ENCODE data around the gene HTR2A. TPM values are rescaled to one million over a fixed set of nuclear protein-coding genes. Genes with fewer than 3 reads are reported as not detected.

Gene HTR2A
- total RNA-seq (2022): not detected in 2 replicates
- not detected for Bru-seq, nascent RNA
- BruChase-seq, experiment 1, labeled RNA remaining after a 2-hour chase: percentile 1 among the genes with signal in this experiment
- not detected for BruChase-seq, experiment 2, labeled RNA remaining after a 6-hour chase
- long read RNA-seq: 0 reads

DNA sequence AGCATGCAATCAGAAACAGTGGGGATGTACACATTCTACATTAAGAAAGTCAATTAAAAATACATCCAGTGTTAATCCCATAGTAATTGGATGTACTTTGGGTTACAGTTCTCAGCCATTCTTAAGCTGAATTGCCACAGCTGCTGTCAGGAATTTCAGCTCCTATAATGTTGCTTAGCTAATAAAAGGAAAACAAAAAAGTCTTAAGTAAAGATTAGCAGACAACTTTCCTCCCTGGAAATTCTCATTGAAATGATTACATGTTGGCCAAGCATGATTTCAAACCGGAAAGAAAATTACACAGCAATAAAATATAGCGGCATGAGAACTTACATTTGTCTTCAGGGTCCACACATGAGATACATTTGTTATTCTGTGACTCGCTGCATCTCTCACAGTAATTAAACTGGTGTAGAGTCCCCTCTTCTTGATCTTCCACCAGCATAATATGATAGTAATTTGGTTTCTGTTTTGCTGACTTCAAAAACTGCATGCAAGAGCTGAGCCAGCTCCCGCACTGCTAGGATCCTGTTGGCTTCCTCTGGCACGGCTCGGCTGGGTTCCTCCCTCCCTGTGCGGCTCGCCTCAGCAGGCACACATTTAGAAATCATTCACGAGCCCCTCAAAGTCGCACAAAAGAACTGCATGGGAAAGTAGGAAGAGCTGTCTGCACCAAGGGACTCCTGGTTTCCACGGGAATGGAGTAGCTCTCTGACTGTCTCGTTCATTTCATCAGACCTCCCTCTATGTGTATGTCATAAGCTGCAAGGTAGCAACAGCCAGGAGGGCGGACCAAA lies at the start of gene HTR2A:
TSS of gene HTR2A (minus strand) at position 713 of the 797 bp plus-strand sequence. CDS start 1,147 bp downstream, outside the sequence.
- no TSS peak for BruUV-seq (replicated peaks)
- Histone ChIP-seq H3K36me3 (ENCODE audit: control insufficient read depth, insufficient read depth, low read length) (no peaks in the 10 kb centered on the region), H3K4me3 (ENCODE audit: low read depth, low read length) (no peak within 1 kb of the TSS), H3K9me3 (no peaks in the 10 kb centered on the region), H3K4me1 (no peaks in the 10 kb centered on the region), H3K27me3 (replicated peaks; ENCODE audit: control insufficient read depth, insufficient read depth, low read length) (no peaks in the 10 kb centered on the region)
- Mint-ChIP-seq H3K9me3 (ENCODE audit: unreplicated experiment) (peaks cover 3% of the 10 kb centered on the region), H3K27ac (ENCODE audit: unreplicated experiment) (no peak within 1 kb of the TSS), H3K4me1 (ENCODE audit: low read depth, unreplicated experiment) (peaks cover 2% of the 10 kb centered on the region), H3K4me3 (ENCODE audit: unreplicated experiment) (peak within 1 kb of the TSS; percentile 29), H3K27me3 (ENCODE audit: insufficient read depth, unreplicated experiment) (peaks cover 21% of the 10 kb centered on the region), H3K36me3 (ENCODE audit: insufficient read depth, unreplicated experiment) (no peaks in the 10 kb centered on the region)
- no peak for DNase-seq
- intact Hi-C loops (cut with micrococcal nuclease; ENCODE audit: unreplicated experiment): no loop called here
- ChIA-PET CTCF (interaction anchor here (0.9 to 1.1 kb wide), 2 partner anchors 9 to 10 kb away, joined by 3 read pairs; no protein-coding TSS in a partner anchor), POLR2A (no interaction called here)
- TF ChIP-seq, protein P1, sequence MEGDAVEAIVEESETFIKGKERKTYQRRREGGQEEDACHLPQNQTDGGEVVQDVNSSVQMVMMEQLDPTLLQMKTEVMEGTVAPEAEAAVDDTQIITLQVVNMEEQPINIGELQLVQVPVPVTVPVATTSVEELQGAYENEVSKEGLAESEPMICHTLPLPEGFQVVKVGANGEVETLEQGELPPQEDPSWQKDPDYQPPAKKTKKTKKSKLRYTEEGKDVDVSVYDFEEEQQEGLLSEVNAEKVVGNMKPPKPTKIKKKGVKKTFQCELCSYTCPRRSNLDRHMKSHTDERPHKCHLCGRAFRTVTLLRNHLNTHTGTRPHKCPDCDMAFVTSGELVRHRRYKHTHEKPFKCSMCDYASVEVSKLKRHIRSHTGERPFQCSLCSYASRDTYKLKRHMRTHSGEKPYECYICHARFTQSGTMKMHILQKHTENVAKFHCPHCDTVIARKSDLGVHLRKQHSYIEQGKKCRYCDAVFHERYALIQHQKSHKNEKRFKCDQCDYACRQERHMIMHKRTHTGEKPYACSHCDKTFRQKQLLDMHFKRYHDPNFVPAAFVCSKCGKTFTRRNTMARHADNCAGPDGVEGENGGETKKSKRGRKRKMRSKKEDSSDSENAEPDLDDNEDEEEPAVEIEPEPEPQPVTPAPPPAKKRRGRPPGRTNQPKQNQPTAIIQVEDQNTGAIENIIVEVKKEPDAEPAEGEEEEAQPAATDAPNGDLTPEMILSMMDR (IDR thresholded peaks at IDR 0.05; ENCODE audit: insufficient read depth in 1 of 2, low read depth in 1 of 2, low read length in 1 of 2, severe bottlenecking in 1 of 2, unreplicated experiment in 1 of 2): no peak

DNA sequence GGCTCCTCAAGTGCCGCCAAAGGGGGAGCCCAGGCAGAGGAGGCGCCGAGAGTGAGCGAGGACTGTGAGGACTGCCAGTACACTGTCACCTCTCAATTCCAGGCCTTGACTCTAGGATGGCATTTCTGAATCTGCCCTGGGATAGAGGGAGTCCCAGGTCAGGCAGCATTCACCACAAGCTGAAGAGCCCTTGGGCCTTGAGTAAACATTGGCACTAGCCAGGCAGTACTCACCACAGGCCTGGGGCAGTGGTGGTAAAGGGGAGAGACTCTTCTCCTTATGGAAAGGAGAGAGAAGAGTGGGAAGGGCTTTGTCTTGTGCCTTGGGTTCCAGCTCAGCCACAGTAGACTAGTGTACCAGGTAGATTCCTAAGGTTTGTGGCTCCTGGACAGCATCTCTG lies 39.7 kb upstream of the HTR2A start:
- POLR2A ChIA-PET: interaction anchor here (0.8 kb wide), 1 partner anchor 36 kb away, joined by 4 read pairs; no protein-coding TSS in a partner anchor
- TF ChIP-seq, protein P1 (IDR thresholded peaks at IDR 0.05; ENCODE audit: insufficient read depth in 1 of 2, low read depth in 1 of 2, low read length in 1 of 2, severe bottlenecking in 1 of 2, unreplicated experiment in 1 of 2): no peak
- intact Hi-C loops (cut with micrococcal nuclease; ENCODE audit: unreplicated experiment): no loop called here
- H3K27ac Mint-ChIP-seq (ENCODE audit: unreplicated experiment): no peak overlapping the region
- no peaks in the 10 kb centered on the region for H3K36me3 ChIP-seq (ENCODE audit: control insufficient read depth, insufficient read depth, low read length)
- DNase-seq: no peak
- CTCF ChIA-PET: no interaction called here
- no peak overlapping the region for H3K4me3 Mint-ChIP-seq (ENCODE audit: unreplicated experiment)
- peaks cover 5% of the 10 kb centered on the region for H3K27me3 Mint-ChIP-seq (ENCODE audit: insufficient read depth, unreplicated experiment)
- peaks cover 41% of the 10 kb centered on the region for H3K9me3 Mint-ChIP-seq (ENCODE audit: unreplicated experiment)
- H3K4me1 ChIP-seq: no peaks in the 10 kb centered on the region
- no peaks in the 10 kb centered on the region for H3K4me1 Mint-ChIP-seq (ENCODE audit: low read depth, unreplicated experiment)
- H3K27me3 ChIP-seq (replicated peaks; ENCODE audit: control insufficient read depth, insufficient read depth, low read length): no peaks in the 10 kb centered on the region
- H3K36me3 Mint-ChIP-seq (ENCODE audit: insufficient read depth, unreplicated experiment): no peaks in the 10 kb centered on the region
- peaks cover 7% of the 10 kb centered on the region; the same call in 1 of the 2 replicates for H3K9me3 ChIP-seq
- no TSS peak for BruUV-seq (replicated peaks)
- no peak overlapping the region for H3K4me3 ChIP-seq (ENCODE audit: low read depth, low read length)

DNA sequence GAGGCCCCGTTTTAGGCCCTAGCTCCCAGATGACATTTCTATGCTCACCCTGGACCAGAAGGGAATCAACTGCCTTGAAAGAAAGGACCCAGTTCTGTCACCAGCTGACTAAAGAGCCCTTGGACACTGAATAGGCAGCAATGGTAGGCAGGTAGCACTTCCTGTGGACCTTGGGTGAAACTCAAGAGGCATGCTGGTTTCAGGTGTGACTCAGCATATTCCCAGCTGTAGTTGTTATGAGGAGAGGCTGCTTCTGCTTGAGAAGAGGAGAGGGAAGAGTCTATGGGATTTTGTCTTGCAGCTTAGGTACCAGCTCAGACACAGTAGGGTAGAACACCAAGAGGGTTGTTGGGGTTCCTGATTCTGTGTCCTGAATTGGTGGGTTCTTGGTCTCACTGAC lies 37.9 kb upstream of the HTR2A start:
- H3K27me3 Mint-ChIP-seq (ENCODE audit: insufficient read depth, unreplicated experiment): no peaks in the 10 kb centered on the region
- H3K4me3 Mint-ChIP-seq (ENCODE audit: unreplicated experiment): no peak overlapping the region
- Histone ChIP-seq H3K4me3 (ENCODE audit: low read depth, low read length) (no peak overlapping the region), H3K36me3 (ENCODE audit: control insufficient read depth, insufficient read depth, low read length) (no peaks in the 10 kb centered on the region), H3K9me3 (peaks cover 7% of the 10 kb centered on the region; the same call in 1 of the 2 replicates), H3K27me3 (replicated peaks; ENCODE audit: control insufficient read depth, insufficient read depth, low read length) (no peaks in the 10 kb centered on the region), H3K4me1 (no peaks in the 10 kb centered on the region)
- no peak overlapping the region for H3K27ac Mint-ChIP-seq (ENCODE audit: unreplicated experiment)
- DNase-seq: no peak
- no peaks in the 10 kb centered on the region for H3K4me1 Mint-ChIP-seq (ENCODE audit: low read depth, unreplicated experiment)
- peaks cover 32% of the 10 kb centered on the region for H3K9me3 Mint-ChIP-seq (ENCODE audit: unreplicated experiment)
- intact Hi-C loops (cut with micrococcal nuclease; ENCODE audit: unreplicated experiment): no loop called here
- ChIA-PET CTCF (no interaction called here), POLR2A (no interaction called here)
- TF ChIP-seq, protein P1 (IDR thresholded peaks at IDR 0.05; ENCODE audit: insufficient read depth in 1 of 2, low read depth in 1 of 2, low read length in 1 of 2, severe bottlenecking in 1 of 2, unreplicated experiment in 1 of 2): no peak
- BruUV-seq (replicated peaks): no TSS peak
- no peaks in the 10 kb centered on the region for H3K36me3 Mint-ChIP-seq (ENCODE audit: insufficient read depth, unreplicated experiment)

Measured in Caco-2 (cell line).